NCI-H2107 treated with DMSO at 0.1 percent for 48 hours (cell line): Measurements from ENCODE around the gene LMAN2.

Experiments
- DNase-seq: peaks from one replicate; lab custom pipeline; 2025; ENCODE audit not compliant: unreplicated experiment; lab: John Stamatoyannopoulos, UW

LMAN2 gene

DNA sequence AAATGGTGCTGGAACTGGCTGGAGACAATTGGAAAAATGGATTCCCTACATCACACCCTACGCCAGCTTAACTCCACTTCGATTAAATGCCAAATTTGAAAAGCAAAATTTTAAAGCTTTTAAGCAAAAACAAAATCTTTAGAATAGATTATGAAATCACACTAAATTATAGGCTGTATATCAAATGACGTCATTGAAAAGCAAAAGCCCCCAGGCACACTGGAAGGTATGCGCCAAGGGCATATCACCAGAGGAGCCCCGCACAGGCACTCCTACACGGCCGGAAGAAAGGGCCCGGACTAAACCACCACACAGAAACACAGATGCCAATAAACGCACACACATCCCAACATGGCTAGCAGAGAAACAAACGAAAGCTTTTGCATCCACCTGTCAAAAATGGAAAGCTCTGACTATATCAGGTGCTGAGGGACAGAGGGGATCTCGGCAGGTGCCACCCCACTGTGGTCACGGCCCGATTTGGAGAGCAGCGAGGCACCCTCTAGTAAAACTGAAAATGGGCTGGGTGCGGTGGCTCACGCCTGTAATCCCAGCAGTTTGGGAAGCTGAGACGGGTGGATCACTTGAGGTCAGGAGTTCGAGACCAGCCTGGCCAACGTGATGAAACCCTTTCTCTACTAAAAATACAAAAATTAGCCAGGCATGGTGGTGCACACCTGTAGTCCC, 22.8 kb downstream of the LMAN2 start:
- no peak for DNase-seq

- no peak for DNase-seq
These were observed 23.6 kb downstream of the LMAN2 start for GRCh38 chr5:177327539-177328522.

DNA sequence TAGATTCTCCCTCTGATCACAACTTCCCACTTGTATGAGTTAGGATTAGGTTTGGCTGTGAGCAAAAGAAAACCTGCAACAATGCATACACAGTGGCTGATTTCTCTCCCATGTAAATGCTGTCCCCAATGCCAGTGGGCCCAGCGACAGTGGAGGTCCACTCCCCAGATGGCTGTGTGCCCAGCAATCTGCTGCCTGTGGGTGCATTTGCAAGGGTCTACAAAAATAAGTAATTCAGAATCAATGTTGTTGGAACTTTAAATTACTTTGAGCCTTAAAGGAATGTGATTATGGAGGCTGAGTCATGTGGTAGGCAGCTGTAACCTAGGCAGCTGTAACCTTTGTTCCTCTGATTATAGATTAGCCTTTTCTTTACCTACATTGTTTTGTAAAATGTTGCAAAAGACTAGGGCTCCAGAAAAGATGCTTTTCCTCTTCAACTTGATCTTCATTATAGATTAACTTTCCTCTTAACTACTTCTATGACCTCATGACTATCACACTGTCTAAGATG, 25.5 kb downstream of the LMAN2 start:
- no peak for DNase-seq

GRCh38 chr5:177320879-177321278, 30.6 kb downstream of the LMAN2 start:
- no peak for DNase-seq

GRCh38 chr5:177319913-177320588, 31.4 kb downstream of the LMAN2 start:
- no peak for DNase-seq

DNA sequence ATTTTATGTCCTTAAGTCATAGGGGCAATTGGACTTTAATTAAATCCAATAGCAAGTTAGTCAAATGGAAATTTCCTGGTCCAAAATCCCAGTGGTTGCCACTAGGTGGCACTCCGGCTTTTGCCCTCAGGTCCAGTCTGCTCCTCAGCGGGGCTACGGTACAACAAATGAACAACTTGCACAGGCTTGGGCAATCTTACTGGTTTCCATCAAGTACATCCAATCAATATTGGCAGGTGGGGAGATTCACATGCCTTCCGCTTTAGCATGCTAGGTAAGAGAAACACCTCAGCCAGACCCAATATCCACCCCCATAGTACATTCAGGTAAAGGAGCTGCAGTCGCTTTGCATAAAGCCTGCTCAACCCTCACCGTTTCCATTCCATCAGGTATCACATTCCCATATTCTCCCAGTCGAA, 33.5 kb downstream of the LMAN2 start:
- DNase-seq = peak; percentile 57

- no peak for DNase-seq
These were observed 35.5 kb downstream of the LMAN2 start for GRCh38 chr5:177316005-177316404.

DNA sequence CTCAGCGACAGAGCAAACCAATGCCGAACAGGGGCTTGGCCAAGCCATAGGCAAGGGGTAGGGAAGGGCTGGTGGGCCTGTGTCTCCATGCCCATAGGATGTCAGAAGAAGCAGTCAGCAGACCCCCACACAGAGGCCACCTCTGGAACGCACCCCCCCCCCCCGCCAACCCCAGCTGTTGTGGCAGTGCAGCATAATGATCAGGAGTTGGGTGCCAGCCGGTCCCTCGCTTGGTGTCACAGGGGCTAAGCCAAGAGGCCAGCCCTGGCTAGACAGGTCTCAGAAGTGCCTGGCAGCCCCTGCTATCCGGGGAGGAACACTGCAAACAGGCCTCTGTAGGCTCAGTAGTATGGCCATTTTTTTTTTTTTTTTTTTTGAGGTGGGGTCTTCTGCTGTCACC, 36.1 kb downstream of the LMAN2 start:
- DNase-seq = no peak

DNA sequence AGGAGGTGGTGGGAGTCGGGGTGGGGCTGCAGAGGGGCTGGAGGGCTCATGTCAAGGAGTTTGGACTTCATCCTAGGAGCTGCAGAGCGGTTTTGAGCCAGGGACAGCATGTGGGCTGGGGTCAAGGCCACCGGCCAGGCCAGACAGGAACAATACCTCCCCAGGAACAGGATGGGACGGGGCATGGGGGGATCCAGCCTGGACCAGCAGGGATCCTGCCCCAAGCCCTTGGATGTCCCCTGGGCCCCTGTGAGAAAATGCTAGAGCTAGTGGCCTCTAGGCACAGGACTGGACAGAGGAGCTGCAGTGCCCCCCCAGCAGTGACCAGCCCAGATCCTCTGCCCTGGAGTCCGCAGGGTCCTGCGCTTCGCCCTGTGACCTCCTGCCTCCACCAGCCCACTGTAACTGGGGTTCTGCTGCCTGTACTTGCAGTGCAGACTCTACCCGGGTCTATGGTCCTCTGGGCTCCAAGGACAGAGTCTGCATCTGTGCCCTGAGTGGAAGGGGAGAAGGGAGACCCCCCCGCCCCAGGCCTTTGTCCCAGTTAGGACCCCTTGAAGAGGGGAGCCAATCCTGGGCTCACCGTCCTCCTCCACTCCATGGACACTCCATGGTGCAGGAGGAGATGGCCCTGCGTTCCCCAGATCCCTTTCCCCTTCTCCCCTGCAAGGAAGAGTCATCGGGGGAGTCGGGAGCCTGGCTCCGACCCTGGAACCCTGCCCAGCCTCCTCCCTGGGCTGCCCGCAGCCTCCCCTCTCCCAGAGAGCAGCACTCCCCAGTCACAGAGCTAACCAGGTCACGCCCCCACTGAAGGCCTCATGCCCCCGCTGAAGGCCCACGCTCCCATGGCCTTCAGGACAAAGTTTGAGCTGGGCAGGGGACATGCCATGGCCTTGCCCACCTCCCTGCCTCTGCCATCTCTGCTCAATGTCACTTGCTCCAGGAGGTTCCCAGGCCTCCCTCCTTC, 36.8 kb downstream of the LMAN2 start:
- DNase-seq = no peak

DNA sequence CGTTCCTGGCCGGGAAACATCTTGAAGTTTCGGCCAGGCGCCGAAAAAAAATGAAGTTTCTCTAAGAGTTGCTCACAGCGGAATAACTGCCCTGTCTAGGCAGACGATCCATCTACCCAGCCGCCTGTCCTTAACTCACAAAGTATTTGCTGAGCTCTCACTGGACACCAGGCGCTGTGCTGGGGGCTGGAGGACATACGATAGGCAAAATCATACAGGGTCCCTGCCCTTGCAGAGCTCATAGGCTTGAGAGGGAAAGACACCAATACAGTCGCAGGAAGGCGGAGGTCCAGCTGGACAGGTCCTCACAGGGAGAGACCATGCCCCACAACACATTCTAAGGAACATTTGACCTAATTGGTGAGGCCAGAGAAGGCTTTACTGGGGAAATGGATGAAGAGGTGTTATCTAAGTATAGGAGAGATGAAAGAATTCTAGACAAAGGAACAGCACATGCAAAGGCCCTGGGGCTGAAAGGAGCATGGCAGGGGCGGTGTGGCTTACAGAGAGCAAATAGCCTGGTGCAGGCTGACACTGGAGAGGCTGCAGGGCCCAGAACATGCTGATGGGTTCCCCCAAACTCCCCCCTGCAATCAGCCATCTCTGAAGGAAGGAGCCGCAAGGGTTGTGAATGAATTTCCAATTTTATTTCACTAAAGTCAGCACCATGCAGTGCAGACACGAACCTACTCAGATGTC, 37.8 kb downstream of the LMAN2 start:
- DNase-seq = no peak

DNA sequence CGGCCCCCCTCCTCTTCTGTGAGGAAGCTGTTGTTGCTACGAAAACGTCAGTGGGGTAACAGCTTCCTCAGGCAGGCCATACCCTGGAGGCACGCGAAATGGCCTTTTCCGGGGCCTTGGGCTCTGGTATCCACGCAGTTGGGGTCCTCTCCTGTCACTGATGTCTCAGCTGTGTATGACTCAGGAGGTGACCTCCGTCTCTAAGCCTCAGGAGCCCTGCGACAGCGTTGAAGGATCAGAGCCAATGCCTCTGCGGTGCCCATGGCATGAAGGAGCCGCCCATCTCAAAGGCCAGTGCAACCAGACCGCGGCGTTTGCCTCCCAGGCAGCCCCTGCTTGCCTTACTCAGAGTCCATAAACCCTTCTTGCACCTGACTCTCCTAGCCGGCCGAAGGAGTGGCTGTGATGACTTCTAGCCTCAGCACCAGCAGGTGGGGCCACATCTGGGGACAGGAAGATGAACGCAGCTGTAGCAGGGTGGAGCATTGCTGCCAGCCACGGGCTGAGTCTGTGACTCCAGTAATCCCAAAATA, 38.8 kb downstream of the LMAN2 start:
- no peak for DNase-seq

GRCh38 chr5:177311723-177312648, 39.5 kb downstream of the LMAN2 start, which contains the start of gene MXD3:
Gene MXD3, minus strand, starts transcription at chr5:177311898. Its CDS starts 68 bp downstream, at chr5:177311830.
- peak; percentile 72 for DNase-seq

GRCh38 chr5:177311392-177311722, 40.1 kb downstream of the LMAN2 start:
- no peak for DNase-seq

DNA sequence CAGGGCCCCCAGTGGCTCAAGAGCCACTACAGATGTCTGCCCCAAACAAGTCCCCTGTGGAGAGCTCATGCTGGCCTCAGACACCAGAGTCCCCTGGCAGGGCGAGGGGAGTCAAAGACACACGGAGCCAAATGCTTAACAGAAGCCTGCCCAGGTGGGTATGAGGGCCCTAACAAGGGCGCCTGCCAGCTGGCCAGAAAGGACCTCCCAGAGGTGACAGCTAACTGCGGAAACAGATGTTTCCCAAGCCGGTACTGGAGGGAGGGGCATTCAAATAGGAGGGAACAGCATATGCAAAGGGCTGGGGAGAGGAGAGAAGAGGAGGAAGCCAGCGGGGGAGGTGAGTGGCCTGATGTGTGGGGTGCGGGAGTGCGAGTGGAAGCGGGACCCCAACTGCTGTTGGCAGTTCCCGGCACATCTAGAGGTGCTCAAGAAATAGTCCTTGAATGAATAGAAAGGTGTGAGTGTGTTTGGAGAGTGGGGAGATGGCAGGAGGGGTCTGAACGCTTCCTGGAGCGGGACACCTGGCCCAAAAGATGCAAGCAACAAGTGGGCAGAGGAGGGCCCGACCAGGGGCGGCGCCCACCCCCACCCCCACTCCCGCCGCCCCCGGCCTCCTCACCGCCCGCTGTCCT, 40.6 kb downstream of the LMAN2 start:
- no peak for DNase-seq

- DNase-seq = no peak
These were observed 41.1 kb downstream of the LMAN2 start for GRCh38 chr5:177310332-177310731.

DNA sequence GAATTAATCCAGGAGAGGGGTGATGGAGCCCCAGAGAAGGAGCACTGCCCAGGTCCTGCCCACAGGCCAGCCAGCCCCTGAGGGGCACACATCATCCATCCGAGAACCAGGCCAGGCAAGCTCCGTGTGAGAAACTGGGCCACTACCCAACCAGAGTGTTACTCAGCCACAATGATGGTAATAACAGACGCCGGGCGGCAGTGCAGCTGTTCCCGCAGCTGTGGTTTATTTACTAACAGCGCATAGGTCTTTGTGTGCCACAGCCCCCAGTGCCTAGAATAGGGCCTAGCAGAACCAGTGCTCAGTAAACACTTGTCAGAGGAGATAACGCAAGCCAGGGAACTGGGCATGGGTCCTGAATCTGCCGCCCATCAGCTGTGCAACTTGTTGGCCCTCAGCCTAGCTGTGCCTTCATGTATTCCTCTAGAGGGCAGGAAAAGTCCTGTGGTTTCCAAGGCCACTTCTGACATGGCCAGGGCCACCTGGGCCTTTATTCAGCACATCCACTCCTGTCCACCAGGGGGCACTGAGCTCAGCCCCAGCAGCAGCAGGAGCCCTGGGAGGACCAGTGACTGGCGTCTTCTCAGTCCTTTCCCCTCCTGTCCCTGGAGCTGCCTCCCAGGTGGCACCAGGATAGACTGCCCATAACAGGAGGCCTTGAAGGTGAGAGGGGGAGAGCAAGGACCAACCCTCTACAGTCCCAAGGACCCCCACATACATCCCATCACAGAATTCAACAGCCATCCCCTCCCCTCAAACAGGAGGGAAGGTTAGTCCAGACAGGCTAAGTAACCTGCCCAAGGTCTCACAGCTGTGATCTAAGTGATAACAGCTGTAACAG, 41.9 kb downstream of the LMAN2 start:
- no peak for DNase-seq

- DNase-seq = no peak
These were observed 42.7 kb downstream of the LMAN2 start for GRCh38 chr5:177308740-177309139.
